ENCODE measurements around the gene SERTAD2. TPM values are rescaled to one million over a fixed set of nuclear protein-coding genes. Genes with fewer than 3 reads are reported as not detected.
A peak's percentile ranks its signal among the peaks of the same experiment; 100 is the strongest.

Gene SERTAD2
- total RNA-seq, 1 donor from 2014 or later = 26.7 TPM

DNA sequence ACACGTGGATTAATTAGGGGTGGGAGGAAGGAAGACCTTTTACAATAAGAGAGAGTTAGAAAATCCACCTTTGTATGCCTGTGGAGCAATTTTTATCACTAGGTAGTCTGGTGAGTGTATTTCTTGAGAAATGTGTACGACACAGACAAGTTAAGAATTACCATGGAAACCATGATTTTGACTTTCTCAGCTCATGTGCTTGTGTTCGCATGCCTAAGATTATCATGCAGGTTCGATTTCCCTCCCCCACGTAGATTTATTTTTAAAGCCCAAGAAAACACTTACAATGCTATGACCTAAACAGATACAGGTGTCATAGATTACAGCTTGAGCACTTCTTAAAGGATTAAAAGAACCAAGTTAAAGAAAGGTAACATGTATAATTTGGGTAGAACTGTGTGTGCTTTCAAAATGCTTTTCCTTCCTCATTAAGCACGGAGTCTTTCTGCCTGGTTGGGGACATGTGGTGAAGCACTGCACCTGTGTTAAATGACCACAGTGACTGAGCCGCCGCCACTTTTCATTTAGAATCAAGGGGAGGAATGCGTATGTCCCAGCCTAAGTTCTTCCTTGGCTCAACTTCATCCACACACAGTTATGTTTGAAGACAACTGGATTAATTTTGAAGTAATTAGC, 16.6 kb downstream of the SERTAD2 start:
- no peak for DNase-seq
- intact Hi-C loops (cut with micrococcal nuclease) = no loop called here
- H3K4me3 Mint-ChIP-seq = peak overlapping the region; percentile 68

DNA sequence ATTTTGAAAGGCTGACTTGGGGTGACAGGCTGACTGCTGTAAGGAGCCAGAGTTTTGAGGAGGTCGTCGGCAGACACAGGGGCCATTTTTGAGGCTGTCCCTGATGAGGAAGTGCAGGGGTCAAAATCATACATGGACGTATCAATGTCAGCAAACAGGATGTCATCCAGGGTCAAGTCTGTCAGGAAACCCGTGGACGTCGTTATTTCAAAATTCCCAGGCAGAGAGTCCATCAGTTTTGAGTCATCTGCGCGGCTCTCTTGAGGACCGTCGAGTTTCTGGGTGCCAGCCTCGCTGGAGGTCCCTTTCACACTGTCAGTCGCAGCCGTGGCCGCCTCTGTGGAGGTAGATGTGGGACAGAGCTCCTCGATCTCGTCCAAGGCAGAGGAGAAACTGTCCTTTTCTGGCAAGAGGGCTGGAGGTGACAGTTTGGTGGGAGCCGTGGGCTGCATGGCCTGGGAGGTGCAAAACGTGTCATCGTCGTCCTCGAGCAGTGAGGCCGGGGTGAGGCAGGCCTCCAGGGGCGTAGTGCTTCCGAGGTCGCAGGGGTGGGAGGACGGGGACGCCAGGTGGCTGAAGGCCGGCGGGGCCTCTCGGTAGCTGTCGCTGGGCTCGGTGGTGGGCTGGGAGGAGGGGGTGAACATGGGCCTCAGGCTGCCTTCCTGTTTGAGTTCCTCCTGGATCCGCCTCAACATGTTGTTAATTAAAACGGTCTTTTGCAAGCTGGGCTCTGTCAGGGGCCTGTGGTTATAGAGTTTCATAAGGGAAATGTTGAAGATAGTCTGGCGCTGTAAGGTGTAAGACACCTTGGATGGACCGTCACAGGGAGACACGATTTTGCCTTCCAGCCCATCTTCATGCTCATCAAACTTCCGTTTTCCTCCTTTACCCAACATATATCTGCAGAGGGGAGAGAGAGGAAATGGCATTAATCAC, 17.5 kb downstream of the SERTAD2 start:
- Mint-ChIP-seq H3K27ac (peak overlapping the region; percentile 84), H3K27me3 (no peaks in the 10 kb centered on the region), H3K4me1 (peaks cover 51% of the 10 kb centered on the region), H3K36me3 (ENCODE audit: low read depth) (peaks cover 35% of the 10 kb centered on the region), H3K9me3 (no peaks in the 10 kb centered on the region), H3K4me3 (peak overlapping the region; percentile 68)
- intact Hi-C loops (cut with micrococcal nuclease) = no loop called here
- no peak for DNase-seq

More for the DNA sequence above, 16.6 kb downstream of the SERTAD2 start:
- peaks cover 57% of the 10 kb centered on the region for H3K4me1 Mint-ChIP-seq
- H3K27me3 Mint-ChIP-seq = no peaks in the 10 kb centered on the region
- no peaks in the 10 kb centered on the region for H3K9me3 Mint-ChIP-seq
- peaks cover 36% of the 10 kb centered on the region for H3K36me3 Mint-ChIP-seq (ENCODE audit: low read depth)
- peak overlapping the region; percentile 84 for H3K27ac Mint-ChIP-seq

DNA sequence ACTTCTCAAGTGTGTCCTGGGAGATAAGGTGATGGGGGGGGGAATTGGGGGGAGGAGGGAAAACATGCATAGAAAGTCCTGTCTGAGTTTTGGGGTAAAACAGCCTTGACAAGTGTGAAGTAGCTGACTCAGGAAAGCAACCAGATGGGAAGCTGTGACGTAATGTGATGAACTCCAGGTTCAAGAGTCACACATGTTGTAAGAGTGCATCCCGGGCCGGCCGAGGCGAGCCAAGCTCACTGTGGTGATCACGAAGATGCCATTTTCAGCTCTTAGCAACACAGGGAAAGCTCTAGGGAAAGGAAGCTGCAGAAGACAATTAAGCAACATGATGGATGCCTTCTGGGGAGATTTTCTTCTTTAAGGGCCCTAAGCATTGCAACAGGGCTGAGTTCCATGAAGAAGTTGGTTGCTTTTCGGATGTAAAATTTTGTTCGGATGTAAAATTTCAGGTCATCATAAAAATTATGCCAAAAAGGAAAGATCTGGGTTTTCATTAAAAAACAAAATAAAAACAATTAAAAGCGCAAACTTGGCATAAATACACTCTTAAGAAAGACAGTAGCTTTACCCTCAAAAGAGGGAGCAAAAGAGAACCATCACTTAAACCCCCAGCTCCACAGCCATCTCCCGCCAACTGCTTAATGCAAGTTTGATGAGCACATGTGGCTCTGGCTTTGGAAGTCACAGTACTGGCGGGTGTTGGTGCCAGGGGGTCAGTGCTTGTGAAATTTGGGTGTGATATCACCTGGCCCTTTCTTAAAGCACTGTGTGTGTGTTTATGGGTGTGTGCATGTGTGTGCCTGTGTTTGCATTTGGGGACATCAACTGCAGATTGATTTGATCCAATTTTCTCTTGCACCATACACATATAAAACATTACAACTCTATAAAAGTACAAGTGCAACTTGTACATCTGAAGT, 19.1 kb downstream of the SERTAD2 start:
- Mint-ChIP-seq H3K36me3 (ENCODE audit: low read depth) (peaks cover 42% of the 10 kb centered on the region), H3K4me1 (peaks cover 35% of the 10 kb centered on the region), H3K9me3 (no peaks in the 10 kb centered on the region), H3K27ac (peak overlapping the region; percentile 6), H3K27me3 (no peaks in the 10 kb centered on the region), H3K4me3 (no peak overlapping the region)
- DNase-seq = no peak
- intact Hi-C loops (cut with micrococcal nuclease) = no loop called here

DNA sequence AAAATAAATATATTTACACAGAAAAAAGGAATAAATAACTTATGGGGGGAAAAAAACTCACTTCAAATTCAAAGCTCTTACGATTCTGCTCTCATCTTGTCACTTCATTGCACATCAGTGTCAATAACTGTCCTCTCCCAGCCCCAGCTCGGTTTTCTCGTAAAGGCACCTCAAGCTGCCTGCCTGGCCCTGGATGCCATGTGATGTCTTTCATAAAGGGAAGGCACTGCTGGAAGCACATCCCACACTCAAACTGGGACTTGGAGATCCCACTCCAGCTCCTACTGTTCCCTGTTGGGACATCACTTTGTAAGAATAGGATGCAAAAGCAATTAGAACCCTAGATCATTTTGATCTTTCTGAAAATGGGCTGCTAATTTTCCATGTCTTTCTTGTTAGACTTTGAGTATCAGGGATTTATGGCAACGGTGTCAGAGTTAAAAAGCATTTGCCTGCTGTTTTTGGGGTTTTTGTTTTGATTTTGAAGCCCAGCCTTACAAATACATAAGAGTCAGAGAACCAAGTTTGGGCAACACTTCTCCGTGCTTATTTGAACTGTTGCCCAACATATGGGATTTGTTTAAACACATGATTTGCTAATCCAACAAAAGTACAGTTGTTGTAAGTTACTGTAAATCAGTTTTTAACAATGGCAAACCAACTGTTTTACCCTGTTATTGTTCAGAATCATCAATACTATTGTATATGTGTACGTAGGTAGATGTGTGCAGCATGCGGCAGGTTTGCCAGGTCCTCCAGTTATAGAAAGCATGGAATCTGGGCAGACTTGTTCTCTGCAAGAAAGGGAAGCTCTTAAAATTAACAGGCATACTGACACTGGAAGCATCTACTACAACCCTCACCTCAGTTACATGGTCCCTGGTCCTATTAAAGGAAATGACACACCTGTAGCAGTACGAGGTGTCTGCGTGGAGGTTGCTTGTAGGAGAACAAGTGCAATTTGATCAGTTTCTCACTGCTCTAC, 20.6 kb downstream of the SERTAD2 start:
- Mint-ChIP-seq H3K4me1 (peaks cover 27% of the 10 kb centered on the region), H3K27ac (no peak overlapping the region), H3K27me3 (no peaks in the 10 kb centered on the region), H3K4me3 (no peak overlapping the region), H3K9me3 (no peaks in the 10 kb centered on the region), H3K36me3 (ENCODE audit: low read depth) (peaks cover 42% of the 10 kb centered on the region)
- intact Hi-C loops (cut with micrococcal nuclease) = no loop called here
- no peak for DNase-seq

DNA sequence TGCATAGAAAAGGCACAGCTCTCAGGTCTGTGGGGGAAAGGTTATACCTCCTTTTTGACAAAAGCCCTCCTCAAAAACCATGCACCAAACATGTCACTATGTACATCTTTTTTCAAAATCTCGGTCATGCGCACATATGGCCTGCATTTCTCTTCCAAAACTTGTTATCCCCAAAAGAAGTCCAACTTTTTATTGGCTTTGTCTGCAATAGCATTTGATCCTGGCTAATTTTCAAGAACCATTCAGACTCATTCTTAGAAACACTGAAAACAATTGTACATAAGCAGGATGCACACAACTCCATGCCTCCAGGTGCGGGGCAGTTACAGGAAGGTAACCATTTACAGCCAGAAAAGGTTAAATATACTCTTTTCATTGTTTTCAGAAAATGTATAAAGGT, 21.9 kb downstream of the SERTAD2 start:
- H3K27ac Mint-ChIP-seq = no peak overlapping the region
- DNase-seq = no peak
- H3K4me1 Mint-ChIP-seq = peaks cover 14% of the 10 kb centered on the region

DNA sequence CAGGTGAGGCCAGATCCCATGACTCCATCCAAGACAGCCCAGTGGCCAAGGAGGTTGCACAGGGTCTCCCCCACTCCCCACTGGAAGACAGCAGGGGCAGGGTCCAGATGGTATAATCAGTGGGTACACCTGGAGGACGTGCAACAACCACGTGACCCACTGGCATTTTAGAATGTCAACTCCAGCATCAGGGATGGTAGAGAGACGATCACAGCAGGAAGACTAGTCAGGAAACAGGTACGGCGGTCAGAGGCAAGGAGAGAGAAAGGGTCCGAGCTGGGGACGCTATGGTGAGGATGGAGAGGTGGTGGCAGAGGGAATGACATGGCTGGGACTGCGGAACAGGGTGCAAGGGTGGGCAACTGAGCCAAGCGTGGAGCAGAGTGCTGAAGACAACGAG, 23.0 kb downstream of the SERTAD2 start:
- no peak for DNase-seq
- intact Hi-C loops (cut with micrococcal nuclease) = no loop called here
- peaks cover 11% of the 10 kb centered on the region for H3K4me1 Mint-ChIP-seq
- no peak overlapping the region for H3K4me3 Mint-ChIP-seq
- no peak overlapping the region for H3K27ac Mint-ChIP-seq
- no peaks in the 10 kb centered on the region for H3K27me3 Mint-ChIP-seq
- no peaks in the 10 kb centered on the region for H3K9me3 Mint-ChIP-seq
- H3K36me3 Mint-ChIP-seq (ENCODE audit: low read depth) = peaks cover 32% of the 10 kb centered on the region

More for the DNA sequence above, 21.9 kb downstream of the SERTAD2 start:
- intact Hi-C loops (cut with micrococcal nuclease) = no loop called here
- no peaks in the 10 kb centered on the region for H3K9me3 Mint-ChIP-seq
- H3K4me3 Mint-ChIP-seq = no peak overlapping the region
- no peaks in the 10 kb centered on the region for H3K27me3 Mint-ChIP-seq
- peaks cover 39% of the 10 kb centered on the region for H3K36me3 Mint-ChIP-seq (ENCODE audit: low read depth)

DNA sequence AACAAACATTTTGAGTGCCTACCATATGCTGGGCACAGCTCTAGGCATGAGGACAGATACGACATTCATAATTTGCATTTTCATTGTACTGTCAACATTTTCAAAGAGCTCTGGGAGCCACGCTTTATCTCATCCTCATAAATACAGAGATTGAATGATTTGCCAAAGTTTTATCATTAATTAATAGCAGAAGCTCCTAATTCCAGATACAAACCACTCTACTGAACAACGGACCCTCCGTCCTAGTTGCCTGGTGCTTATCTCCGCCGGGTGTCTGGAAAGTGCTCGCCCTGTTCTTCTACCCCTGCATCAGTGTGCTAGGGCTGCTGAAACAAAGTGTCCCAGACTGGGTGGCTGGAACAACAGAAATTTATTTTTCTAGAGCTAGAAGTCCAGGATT, 23.8 kb downstream of the SERTAD2 start:
- no peak for DNase-seq
- Mint-ChIP-seq H3K4me3 (no peak overlapping the region), H3K4me1 (peaks cover 8% of the 10 kb centered on the region), H3K36me3 (ENCODE audit: low read depth) (peaks cover 26% of the 10 kb centered on the region), H3K27me3 (no peaks in the 10 kb centered on the region), H3K9me3 (no peaks in the 10 kb centered on the region), H3K27ac (no peak overlapping the region)
- intact Hi-C loops (cut with micrococcal nuclease) = no loop called here

DNA sequence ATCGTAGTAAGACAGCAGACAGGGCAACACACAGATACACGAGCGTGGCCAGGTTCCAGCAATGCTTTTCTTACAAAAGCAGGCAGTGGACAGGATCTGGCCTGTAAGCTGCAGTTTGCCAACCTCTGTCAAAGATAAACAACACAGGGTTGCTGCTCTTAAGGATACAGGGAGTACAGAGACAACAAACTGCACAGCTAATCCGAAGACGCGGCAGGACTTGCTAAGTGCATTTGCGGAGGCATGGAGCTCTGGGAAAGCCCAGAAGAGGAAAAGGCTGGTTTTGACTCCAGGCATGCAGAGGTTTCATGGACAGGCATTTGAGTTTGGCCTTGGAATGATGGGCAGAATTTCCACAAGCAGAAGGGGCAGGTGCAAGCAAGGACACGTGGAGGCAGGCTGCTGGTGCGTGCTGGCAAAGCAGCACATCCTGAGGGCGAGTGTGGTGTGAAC, 24.4 kb downstream of the SERTAD2 start:
- H3K9me3 Mint-ChIP-seq = no peaks in the 10 kb centered on the region

DNA sequence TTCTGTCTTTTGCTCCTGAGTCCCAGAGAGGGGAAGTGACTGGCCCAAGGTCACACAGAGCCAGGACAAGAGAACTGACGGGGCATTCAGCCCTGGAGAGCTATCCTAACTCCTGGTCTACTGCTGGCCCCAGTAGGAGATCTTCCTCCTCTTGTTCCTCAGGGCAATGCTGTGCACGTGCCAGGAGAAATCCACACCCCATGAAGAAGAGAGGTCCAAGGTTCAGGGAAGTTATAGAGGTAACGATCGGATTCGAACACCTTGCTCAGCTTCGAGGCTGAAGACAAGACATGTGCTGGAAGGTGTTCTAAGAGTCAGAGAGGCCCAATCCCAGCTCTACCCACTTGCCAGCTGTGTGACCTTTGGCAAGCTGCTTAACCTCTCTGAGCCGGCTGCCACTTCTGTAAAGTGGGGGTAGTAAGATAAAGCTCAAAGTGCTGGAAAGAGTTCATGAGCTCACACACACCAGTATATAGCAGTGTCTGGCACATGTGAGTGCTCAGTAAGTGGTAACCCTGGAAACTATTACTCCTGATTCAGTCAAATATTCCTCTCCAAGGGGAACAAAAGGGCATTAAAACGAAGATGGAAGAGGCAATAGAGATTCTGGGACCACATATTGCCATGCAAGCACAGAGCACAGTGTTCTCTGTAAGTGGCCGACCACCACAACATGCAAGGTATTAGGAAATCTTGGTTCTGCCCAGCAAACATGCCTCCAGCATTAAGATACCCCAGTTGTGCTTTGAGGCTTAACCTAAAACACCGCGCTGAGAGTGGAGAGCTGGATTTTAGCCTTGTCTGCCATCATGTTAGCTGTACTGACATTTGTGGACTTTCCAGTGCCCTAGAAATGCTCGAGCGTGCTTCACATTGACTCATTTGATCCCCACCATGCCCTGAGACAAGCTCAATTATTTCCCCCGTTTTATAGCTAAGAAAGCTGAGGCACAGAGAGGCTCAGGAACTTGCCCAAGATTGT, 25.6 kb downstream of the SERTAD2 start:
- Mint-ChIP-seq H3K36me3 (ENCODE audit: low read depth) (peaks cover 15% of the 10 kb centered on the region), H3K27ac (no peak overlapping the region)
- intact Hi-C loops (cut with micrococcal nuclease) = no loop called here

More for the DNA sequence above, 24.4 kb downstream of the SERTAD2 start:
- peaks cover 7% of the 10 kb centered on the region for H3K4me1 Mint-ChIP-seq
- DNase-seq = no peak
- no peaks in the 10 kb centered on the region for H3K27me3 Mint-ChIP-seq
- intact Hi-C loops (cut with micrococcal nuclease) = no loop called here
- peaks cover 22% of the 10 kb centered on the region for H3K36me3 Mint-ChIP-seq (ENCODE audit: low read depth)
- H3K27ac Mint-ChIP-seq = no peak overlapping the region
- no peak overlapping the region for H3K4me3 Mint-ChIP-seq

DNA sequence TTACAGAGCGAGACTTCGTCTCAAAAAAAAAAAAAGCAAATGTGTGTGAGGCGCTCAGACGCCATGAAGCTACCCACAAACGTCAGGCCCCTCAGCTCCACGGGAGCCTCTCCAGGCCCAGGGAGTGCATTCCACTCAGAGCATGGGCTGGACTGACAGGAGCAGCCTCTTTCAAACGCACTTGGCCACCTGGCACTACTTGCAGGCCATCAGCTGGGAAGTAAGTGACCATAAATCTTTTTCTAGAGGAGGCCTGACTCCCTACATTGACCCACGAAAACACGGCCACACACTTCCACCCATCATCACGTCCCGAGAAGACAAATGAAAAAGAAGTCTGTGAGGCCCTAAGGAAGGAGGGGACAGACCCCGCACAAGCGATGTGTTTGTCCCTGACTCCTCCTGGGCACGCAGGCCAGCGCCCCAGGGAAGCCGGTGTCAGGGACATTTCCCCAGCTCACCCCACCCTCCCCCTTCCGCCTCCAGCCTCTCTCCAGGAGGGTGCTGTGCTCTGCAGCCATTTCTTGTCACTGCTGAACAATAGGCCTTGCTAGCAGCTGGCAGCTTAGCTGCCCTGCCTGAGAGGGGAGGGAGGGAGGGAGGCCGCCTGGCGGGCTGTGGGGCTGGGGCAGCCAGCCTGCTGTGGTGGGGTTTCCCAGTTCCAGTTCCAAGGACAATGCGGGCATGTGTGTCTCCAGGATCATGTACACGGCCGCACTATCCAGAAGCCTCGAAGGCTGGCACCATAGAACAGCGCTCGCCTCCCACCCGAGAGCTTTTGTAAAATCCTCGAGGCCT, 26.6 kb downstream of the SERTAD2 start:
- intact Hi-C loops (cut with micrococcal nuclease) = no loop called here
- Mint-ChIP-seq H3K4me3 (no peak overlapping the region), H3K4me1 (peaks cover 5% of the 10 kb centered on the region), H3K27ac (no peak overlapping the region), H3K36me3 (ENCODE audit: low read depth) (peaks cover 11% of the 10 kb centered on the region), H3K9me3 (no peaks in the 10 kb centered on the region), H3K27me3 (peaks cover 4% of the 10 kb centered on the region)
- no peak for DNase-seq

More for the DNA sequence above, 25.6 kb downstream of the SERTAD2 start:
- Mint-ChIP-seq H3K4me1 (peaks cover 5% of the 10 kb centered on the region), H3K9me3 (no peaks in the 10 kb centered on the region), H3K4me3 (no peak overlapping the region), H3K27me3 (no peaks in the 10 kb centered on the region)
- no peak for DNase-seq

DNA sequence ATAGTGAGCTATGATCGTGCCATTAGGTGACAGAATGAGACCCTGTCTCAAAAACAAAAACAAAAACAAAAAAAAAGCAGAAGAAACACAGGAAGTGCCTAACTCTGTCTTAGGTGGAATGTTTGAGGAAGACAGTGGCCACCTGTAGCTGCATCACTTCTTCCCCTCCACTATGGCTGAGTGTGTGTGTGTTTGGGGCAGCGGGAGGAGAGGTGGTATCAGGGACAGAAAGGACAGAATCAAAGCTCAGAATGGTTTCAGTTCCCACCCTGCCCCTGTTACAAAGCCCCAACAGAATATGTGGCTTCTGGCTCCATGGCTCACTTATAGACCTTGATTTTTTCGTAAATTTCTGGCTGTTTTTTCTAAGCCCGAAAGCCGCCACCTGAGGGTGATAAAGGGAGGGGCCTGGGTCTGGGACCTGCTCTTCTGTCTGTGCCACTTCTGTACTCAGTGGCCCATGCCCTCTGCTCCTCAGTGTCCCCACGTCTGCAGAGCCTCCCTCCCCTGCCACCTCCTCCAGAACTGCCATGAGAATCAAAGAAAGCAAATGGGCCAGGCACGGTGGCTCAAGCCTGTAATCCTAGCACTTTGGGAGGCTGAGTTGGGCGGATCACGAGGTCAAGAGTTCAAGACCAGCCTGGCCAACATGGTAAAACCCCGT, 27.4 kb downstream of the SERTAD2 start:
- no peak for DNase-seq
- H3K27ac Mint-ChIP-seq = peak overlapping the region; percentile 5
- H3K27me3 Mint-ChIP-seq = peaks cover 4% of the 10 kb centered on the region
- intact Hi-C loops (cut with micrococcal nuclease) = no loop called here
- no peak overlapping the region for H3K4me3 Mint-ChIP-seq
- H3K36me3 Mint-ChIP-seq (ENCODE audit: low read depth) = peaks cover 9% of the 10 kb centered on the region
- peaks cover 5% of the 10 kb centered on the region for H3K4me1 Mint-ChIP-seq
- H3K9me3 Mint-ChIP-seq = no peaks in the 10 kb centered on the region
